Kidney epithelial cell (primary cell): ENCODE measurements around the gene ZNF714. TPM values are rescaled to one million over a fixed set of nuclear protein-coding genes. Genes with fewer than 3 reads are reported as not detected.

Experiments used
- DNase-seq: peaks from one replicate; pipeline ENCODE4 v3.0.0-alpha.2; 2010; ENCODE audit warnings: low read depth
- H3K27me3 ChIP-seq: 2 replicates; pipeline ENCODE4 v1.6.0; 2011; ENCODE audit warnings: low read length; ENCODE audit not compliant: control insufficient read depth, insufficient read depth
- H3K36me3 ChIP-seq: 2 replicates; pipeline ENCODE4 v1.5.1; 2011; ENCODE audit warnings: low read length; ENCODE audit not compliant: control insufficient read depth, insufficient read depth
- H3K4me3 ChIP-seq: 2 replicates; pipeline ENCODE4 v1.5.1; 2011; ENCODE audit warnings: low read depth, mild to moderate bottlenecking, control low read depth, low read length
- total RNA-seq: library from RNA; depleted of rRNA; stranded (reverse); fragments of >200 nt; gene quantifications from 2 replicates; pipeline ENCODE4 v1.2.3, GENCODE V29; 2015
- TF ChIP-seq, protein P1 (sequence below): IDR thresholded peaks from 2 replicates; pipeline ENCODE4 v1.5.1; 2011; ENCODE audit warnings: mild to moderate bottlenecking, moderate library complexity, low read length, control low read depth, inconsistent platforms; ENCODE audit not compliant: insufficient read depth, poor library complexity, severe bottlenecking

The ZNF714 gene
- 4.7 and 8.6 TPM in 2 replicates for total RNA-seq

DNA sequence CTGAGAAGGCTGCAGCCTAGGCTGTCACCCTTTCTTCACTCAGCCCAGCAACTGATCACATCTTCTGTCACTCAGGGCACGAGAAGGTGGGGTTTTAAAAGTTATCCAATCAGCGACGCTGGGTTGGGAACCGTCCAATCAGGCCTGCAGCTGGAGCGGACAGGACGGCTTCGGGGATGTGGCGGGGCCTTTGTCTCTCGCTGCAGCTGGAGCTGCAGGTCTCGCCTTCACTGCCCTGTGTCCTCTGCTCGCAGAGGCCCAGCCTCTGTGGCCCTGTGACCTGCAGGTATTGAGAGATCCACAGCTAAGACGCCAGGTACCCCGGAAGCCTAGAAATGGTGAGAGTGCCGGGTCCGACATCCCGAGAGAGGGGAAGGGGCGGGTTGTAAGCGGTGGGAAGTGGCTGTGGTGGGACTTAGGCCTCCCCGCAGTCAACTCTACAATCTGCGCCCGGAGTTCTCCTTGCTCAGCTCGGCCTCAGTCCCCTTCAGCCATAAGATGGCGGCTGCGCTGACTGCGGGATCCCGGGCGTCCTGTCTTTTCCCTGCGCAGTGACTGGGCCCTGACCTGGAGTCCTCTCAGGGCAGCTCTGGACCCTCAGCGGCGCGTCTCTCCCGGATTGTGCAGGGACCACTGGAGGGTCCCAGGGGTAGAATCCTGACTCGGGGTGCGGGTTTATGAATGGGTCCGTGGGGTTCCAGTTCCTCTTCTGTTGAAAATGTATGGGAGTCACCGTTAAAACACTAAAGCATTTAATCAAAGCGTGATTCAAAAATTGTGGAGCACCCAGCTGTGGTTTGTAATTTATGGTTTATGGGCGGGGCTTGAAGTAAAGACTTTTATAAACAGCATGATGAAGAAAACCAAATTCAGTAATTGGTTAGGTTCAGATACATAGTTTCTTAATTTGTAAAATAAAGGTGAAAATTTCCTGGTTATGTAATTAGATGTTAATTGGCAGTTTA lies at the start of gene ZNF714:
Gene ZNF714, plus strand, starts transcription at position 193 of the 965 bp plus-strand sequence. CDS start 16,066 bp downstream, outside the sequence.
- Histone ChIP-seq H3K4me3 (peak within 1 kb of the TSS; percentile 83), H3K36me3 (no peaks in the 10 kb centered on the region), H3K27me3 (no peaks in the 10 kb centered on the region)
- TF ChIP-seq, protein P1, sequence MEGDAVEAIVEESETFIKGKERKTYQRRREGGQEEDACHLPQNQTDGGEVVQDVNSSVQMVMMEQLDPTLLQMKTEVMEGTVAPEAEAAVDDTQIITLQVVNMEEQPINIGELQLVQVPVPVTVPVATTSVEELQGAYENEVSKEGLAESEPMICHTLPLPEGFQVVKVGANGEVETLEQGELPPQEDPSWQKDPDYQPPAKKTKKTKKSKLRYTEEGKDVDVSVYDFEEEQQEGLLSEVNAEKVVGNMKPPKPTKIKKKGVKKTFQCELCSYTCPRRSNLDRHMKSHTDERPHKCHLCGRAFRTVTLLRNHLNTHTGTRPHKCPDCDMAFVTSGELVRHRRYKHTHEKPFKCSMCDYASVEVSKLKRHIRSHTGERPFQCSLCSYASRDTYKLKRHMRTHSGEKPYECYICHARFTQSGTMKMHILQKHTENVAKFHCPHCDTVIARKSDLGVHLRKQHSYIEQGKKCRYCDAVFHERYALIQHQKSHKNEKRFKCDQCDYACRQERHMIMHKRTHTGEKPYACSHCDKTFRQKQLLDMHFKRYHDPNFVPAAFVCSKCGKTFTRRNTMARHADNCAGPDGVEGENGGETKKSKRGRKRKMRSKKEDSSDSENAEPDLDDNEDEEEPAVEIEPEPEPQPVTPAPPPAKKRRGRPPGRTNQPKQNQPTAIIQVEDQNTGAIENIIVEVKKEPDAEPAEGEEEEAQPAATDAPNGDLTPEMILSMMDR = no peak
- peak; percentile 86 for DNase-seq

- Histone ChIP-seq H3K36me3 (no peaks in the 10 kb centered on the region), H3K27me3 (no peaks in the 10 kb centered on the region), H3K4me3 (no peak overlapping the region)
- DNase-seq = no peak
- TF ChIP-seq, protein P1 = no peak
These were observed 37.0 kb upstream of the ZNF714 start for GRCh38 chr19:21045028-21045427.

GRCh38 chr19:21046489-21046888 lies 35.5 kb upstream of the ZNF714 start:
- Histone ChIP-seq H3K4me3 (no peak overlapping the region), H3K36me3 (no peaks in the 10 kb centered on the region), H3K27me3 (no peaks in the 10 kb centered on the region)
- no peak for DNase-seq
- TF ChIP-seq, protein P1 = no peak

- no peak overlapping the region for H3K4me3 ChIP-seq
- TF ChIP-seq, protein P1 = no peak
- peaks cover under 1% of the 10 kb centered on the region for H3K36me3 ChIP-seq
- H3K27me3 ChIP-seq = no peaks in the 10 kb centered on the region
- no peak for DNase-seq
These were observed 34.3 kb upstream of the ZNF714 start for GRCh38 chr19:21047716-21048115.

DNA sequence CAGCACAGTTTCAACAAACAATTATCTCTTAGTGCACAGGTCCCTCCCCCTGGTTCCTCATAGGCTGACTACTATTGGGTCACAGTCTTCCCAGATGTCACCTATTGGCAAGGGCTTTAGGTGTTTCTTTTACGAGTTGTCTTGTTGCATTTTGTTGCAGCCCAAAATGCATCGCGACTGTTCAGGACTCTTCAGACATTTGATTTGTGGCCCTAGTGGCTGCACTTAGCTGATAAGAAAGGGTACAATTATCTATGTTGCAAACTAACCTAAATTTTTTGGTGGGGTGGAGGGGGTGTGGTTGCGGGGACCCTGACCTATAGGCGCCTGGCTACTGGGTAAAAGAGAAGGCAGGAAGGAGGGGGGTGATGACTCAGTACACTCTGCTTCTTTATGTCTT lies 29.1 kb upstream of the ZNF714 start:
- H3K36me3 ChIP-seq = peaks cover 2% of the 10 kb centered on the region
- no peak overlapping the region for H3K4me3 ChIP-seq
- no peaks in the 10 kb centered on the region for H3K27me3 ChIP-seq
- TF ChIP-seq, protein P1 = no peak
- DNase-seq = no peak

GRCh38 chr19:21065336-21065735 lies 16.7 kb upstream of the ZNF714 start:
- TF ChIP-seq, protein P1 = no peak
- no peak for DNase-seq
- no peaks in the 10 kb centered on the region for H3K27me3 ChIP-seq
- H3K36me3 ChIP-seq = no peaks in the 10 kb centered on the region
- H3K4me3 ChIP-seq = no peak overlapping the region
